GM23338 (cell line): ENCODE results near the gene MERTK. TPM values are rescaled to one million over a fixed set of nuclear protein-coding genes. Genes with fewer than 3 reads are reported as not detected.

Experiments
- ATAC-seq: fragments of 200-7000 bp; cut with Tn5 transposase; 3 replicates; pipeline ENCODE4 v1.9.1; 2020
- DNase-seq: peaks from one replicate; pipeline ENCODE4 v3.0.0-alpha.2; 2015; ENCODE audit warnings: low spot score
- H2AFZ ChIP-seq: fragments of 200-600 bp; sonication (generic); 2 replicates; pipeline ENCODE4 v1.8.0; 2016; ENCODE audit warnings: antibody characterized with exemption, mild to moderate bottlenecking, moderate library complexity
- H3F3A ChIP-seq: fragments of 200-600 bp; sonication (generic); replicated peaks from 2 replicates; pipeline ENCODE4 v1.8.0; 2017; ENCODE audit warnings: antibody characterized with exemption, mixed run types, low read depth
- H3K27ac ChIP-seq: fragments of 200-600 bp; sonication (generic); 2 replicates; pipeline ENCODE4 v1.6.1; 2016; ENCODE audit warnings: low read depth
- H3K27me3 ChIP-seq: fragments of 200-600 bp; sonication (generic); 2 replicates; pipeline ENCODE4 v1.8.0; 2016; ENCODE audit warnings: mild to moderate bottlenecking, mixed run types, moderate library complexity; ENCODE audit not compliant: insufficient read depth
- H3K36me3 ChIP-seq: fragments of 200-600 bp; sonication (generic); 2 replicates; pipeline ENCODE4 v1.8.0; 2016; ENCODE audit warnings: mild to moderate bottlenecking; ENCODE audit not compliant: insufficient read depth
- H3K4me1 ChIP-seq: fragments of 200-600 bp; sonication (generic); 2 replicates; pipeline ENCODE4 v1.8.0; 2016; ENCODE audit warnings: mild to moderate bottlenecking, moderate library complexity; ENCODE audit not compliant: insufficient read depth
- H3K4me2 ChIP-seq: fragments of 200-600 bp; sonication (generic); 2 replicates; pipeline ENCODE4 v1.7.1; 2017; ENCODE audit warnings: mixed run types
- H3K4me3 ChIP-seq: fragments of 200-600 bp; sonication (generic); 2 replicates; pipeline ENCODE4 v1.6.1; 2016; ENCODE audit warnings: mixed run types
- H3K79me2 ChIP-seq: fragments of 200-600 bp; sonication (generic); replicated peaks from 2 replicates; pipeline ENCODE4 v1.8.0; 2017; ENCODE audit warnings: mild to moderate bottlenecking; ENCODE audit not compliant: insufficient read depth
- H3K9me2 ChIP-seq: fragments of 200-600 bp; sonication (generic); 2 replicates; pipeline ENCODE4 v1.8.0; 2017; ENCODE audit not compliant: insufficient read depth
- H4K20me1 ChIP-seq: fragments of 200-600 bp; sonication (generic); replicated peaks from 2 replicates; pipeline ENCODE4 v1.8.0; 2017; ENCODE audit warnings: mild to moderate bottlenecking; ENCODE audit not compliant: insufficient read depth
- H3K27ac Mint-ChIP-seq: 2 replicates; pipeline ENCODE4 v1.8.0; 2020; ENCODE audit warnings: inconsistent platforms, mild to moderate bottlenecking, moderate library complexity, mixed read lengths
- H3K27me3 Mint-ChIP-seq: 3 replicates; pipeline ENCODE4 v1.8.0; 2022; ENCODE audit warnings: low read depth, mild to moderate bottlenecking, moderate library complexity, mixed read lengths, inconsistent platforms; ENCODE audit not compliant: insufficient read depth, poor library complexity
- H3K36me3 Mint-ChIP-seq: 3 replicates; pipeline ENCODE4 v1.8.0; 2021; ENCODE audit warnings: low read depth, mild to moderate bottlenecking, inconsistent platforms, moderate library complexity, mixed read lengths
- H3K4me1 Mint-ChIP-seq: 3 replicates; pipeline ENCODE4 v1.8.0; 2020; ENCODE audit warnings: mild to moderate bottlenecking, inconsistent platforms, mixed read lengths
- H3K4me3 Mint-ChIP-seq: 3 replicates; pipeline ENCODE4 v1.8.0; 2021; ENCODE audit warnings: moderate library complexity, mild to moderate bottlenecking, inconsistent platforms, mixed read lengths
- H3K9me3 Mint-ChIP-seq: 3 replicates; pipeline ENCODE4 v1.8.0; 2020; ENCODE audit warnings: moderate library complexity, mild to moderate bottlenecking, inconsistent platforms, mixed read lengths
- CREB1 ChIP-seq: fragments of 250-450 bp; sonication (Bioruptor Pico); IDR thresholded peaks from 2 replicates; pipeline ENCODE4 v1.5.0; 2020; ENCODE audit warnings: low read depth, mild to moderate bottlenecking, moderate library complexity
- EZH2 ChIP-seq: fragments of 200-600 bp; sonication (generic); IDR thresholded peaks from one replicate; pipeline ENCODE4 v1.8.0; 2017; ENCODE audit warnings: antibody characterized with exemption, mild to moderate bottlenecking, low read depth; ENCODE audit not compliant: unreplicated experiment
- EZH2phosphoT487 ChIP-seq: fragments of 200-600 bp; sonication (generic); IDR thresholded peaks from one replicate; pipeline ENCODE4 v1.8.1; 2018; ENCODE audit warnings: antibody characterized with exemption; ENCODE audit not compliant: unreplicated experiment
- JUNB ChIP-seq: IDR thresholded peaks from one replicate; pipeline ENCODE4 v1.6.1; 2016; ENCODE audit warnings: antibody characterized with exemption; ENCODE audit not compliant: unreplicated experiment
- NANOG ChIP-seq: IDR thresholded peaks from 2 replicates; pipeline ENCODE4 v1.6.1; 2016; ENCODE audit warnings: antibody characterized with exemption, borderline replicate concordance
- POLR2AphosphoS5 ChIP-seq: IDR thresholded peaks from 2 replicates; pipeline ENCODE4 v1.6.1; 2016; ENCODE audit warnings: antibody characterized with exemption, low read depth
- STAT1 ChIP-seq: IDR thresholded peaks from one replicate; pipeline ENCODE4 v1.6.1; 2016; ENCODE audit warnings: antibody characterized with exemption; ENCODE audit not compliant: unreplicated experiment
- ZNF114 ChIP-seq: fragments of 250-450 bp; sonication (Bioruptor Pico); IDR thresholded peaks from 2 replicates; pipeline ENCODE4 v1.5.0; 2020; ENCODE audit warnings: mild to moderate bottlenecking, moderate library complexity
- ZNF331 ChIP-seq: fragments of 250-450 bp; sonication (Bioruptor Pico); IDR thresholded peaks from 2 replicates; pipeline ENCODE4 v1.5.0; 2020; ENCODE audit warnings: low read depth, mild to moderate bottlenecking, moderate library complexity
- polyA plus RNA-seq: library from polyadenylated mRNA; unstranded; fragments of >200 nt; fragmentation: Nextera tagmentation; extraction: Ambion mirVana; gene quantifications from 2 replicates; pipeline ENCODE4 v1.2.1, GENCODE V29; 2016
- total RNA-seq: library from RNA; depleted of rRNA; stranded (reverse); fragments of >200 nt; shearing (Covaris generic); gene quantifications from 2 replicates; pipeline ENCODE4 v1.2.3, GENCODE V29; 2014
- TF ChIP-seq, protein P1 (sequence below), 2 experiments: fragments of 200-600 bp in 1 of 2; sonication (generic) in 1 of 2; conservative IDR thresholded peaks; 2 replicates each; pipeline versions ENCODE4 v1.5.1 to v1.6.1; 2016 to 2017; ENCODE audit warnings: antibody characterized with exemption in 2 of 2, low read depth in 2 of 2, mild to moderate bottlenecking in 2 of 2, moderate library complexity in 1 of 2
- TF ChIP-seq, protein P2 (sequence below): IDR thresholded peaks from one replicate; pipeline ENCODE4 v1.6.1; 2018; ENCODE audit warnings: antibody characterized with exemption; ENCODE audit not compliant: unreplicated experiment
- TF ChIP-seq, protein P3 (sequence below): IDR thresholded peaks from 2 replicates; pipeline ENCODE4 v1.6.1; 2016; ENCODE audit warnings: antibody characterized with exemption
- TF ChIP-seq, protein P4 (sequence below): fragments of 250-450 bp; sonication (Bioruptor Pico); IDR thresholded peaks from 2 replicates; pipeline ENCODE4 v1.5.0; 2020; ENCODE audit warnings: mild to moderate bottlenecking, moderate library complexity

MERTK gene
- total and polyA plus RNA-seq, 2 experiments from 2014 or later: 3.0 to 9.0 TPM

DNA sequence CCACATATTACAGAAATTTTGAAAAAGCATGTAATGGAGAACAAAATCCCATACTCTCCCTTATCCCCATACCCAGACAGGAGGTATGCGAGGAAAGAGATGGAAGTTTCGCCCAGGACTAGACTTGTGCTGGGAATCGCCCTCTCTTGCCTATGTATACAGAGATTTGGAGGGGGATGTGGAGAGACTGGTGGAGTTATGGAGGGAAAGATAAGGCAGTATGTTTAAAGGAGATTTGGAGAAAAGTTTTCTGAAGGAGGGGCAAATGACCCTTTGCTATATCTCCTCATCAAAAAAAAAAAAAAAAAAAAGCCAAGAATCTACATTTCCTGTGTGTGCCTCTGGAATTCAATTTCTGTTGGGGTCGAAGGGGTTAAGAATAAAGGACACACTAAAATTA, 75.3 kb downstream of the MERTK start:
- H3K36me3 Mint-ChIP-seq: peaks cover 19% of the 10 kb centered on the region
- ATAC-seq: no peak
- no peaks in the 10 kb centered on the region for H3K36me3 ChIP-seq
- peaks cover 11% of the 10 kb centered on the region; the same call in 1 of the 3 replicates for H3K9me3 Mint-ChIP-seq
- H3K27ac Mint-ChIP-seq: no peak overlapping the region
- H4K20me1 ChIP-seq: no peaks in the 10 kb centered on the region
- H3K9me2 ChIP-seq: no peaks in the 10 kb centered on the region
- no peaks in the 10 kb centered on the region for H3K4me1 Mint-ChIP-seq
- no peaks in the 10 kb centered on the region for H3K79me2 ChIP-seq
- H3K27ac ChIP-seq: no peak overlapping the region
- no peak for DNase-seq
- H3K4me3 Mint-ChIP-seq: no peak overlapping the region
- no peaks in the 10 kb centered on the region for H3K27me3 ChIP-seq
- no peak overlapping the region for H3K4me2 ChIP-seq
- H3K4me1 ChIP-seq: no peaks in the 10 kb centered on the region
- TF ChIP-seq POLR2AphosphoS5 (no peak), ZNF114 (no peak), EZH2phosphoT487 (no peak), STAT1 (no peak), JUNB (no peak), CREB1 (CRISPR knock-in tag) (no peak), EZH2 (no peak), ZNF331 (CRISPR knock-in tag) (no peak), NANOG (no peak)
- TF ChIP-seq, protein P1, sequence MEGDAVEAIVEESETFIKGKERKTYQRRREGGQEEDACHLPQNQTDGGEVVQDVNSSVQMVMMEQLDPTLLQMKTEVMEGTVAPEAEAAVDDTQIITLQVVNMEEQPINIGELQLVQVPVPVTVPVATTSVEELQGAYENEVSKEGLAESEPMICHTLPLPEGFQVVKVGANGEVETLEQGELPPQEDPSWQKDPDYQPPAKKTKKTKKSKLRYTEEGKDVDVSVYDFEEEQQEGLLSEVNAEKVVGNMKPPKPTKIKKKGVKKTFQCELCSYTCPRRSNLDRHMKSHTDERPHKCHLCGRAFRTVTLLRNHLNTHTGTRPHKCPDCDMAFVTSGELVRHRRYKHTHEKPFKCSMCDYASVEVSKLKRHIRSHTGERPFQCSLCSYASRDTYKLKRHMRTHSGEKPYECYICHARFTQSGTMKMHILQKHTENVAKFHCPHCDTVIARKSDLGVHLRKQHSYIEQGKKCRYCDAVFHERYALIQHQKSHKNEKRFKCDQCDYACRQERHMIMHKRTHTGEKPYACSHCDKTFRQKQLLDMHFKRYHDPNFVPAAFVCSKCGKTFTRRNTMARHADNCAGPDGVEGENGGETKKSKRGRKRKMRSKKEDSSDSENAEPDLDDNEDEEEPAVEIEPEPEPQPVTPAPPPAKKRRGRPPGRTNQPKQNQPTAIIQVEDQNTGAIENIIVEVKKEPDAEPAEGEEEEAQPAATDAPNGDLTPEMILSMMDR (conservative IDR thresholded peaks at IDR 0.05; ENCODE audit: low read depth in 2 of 2): no peak
- TF ChIP-seq, protein P2, sequence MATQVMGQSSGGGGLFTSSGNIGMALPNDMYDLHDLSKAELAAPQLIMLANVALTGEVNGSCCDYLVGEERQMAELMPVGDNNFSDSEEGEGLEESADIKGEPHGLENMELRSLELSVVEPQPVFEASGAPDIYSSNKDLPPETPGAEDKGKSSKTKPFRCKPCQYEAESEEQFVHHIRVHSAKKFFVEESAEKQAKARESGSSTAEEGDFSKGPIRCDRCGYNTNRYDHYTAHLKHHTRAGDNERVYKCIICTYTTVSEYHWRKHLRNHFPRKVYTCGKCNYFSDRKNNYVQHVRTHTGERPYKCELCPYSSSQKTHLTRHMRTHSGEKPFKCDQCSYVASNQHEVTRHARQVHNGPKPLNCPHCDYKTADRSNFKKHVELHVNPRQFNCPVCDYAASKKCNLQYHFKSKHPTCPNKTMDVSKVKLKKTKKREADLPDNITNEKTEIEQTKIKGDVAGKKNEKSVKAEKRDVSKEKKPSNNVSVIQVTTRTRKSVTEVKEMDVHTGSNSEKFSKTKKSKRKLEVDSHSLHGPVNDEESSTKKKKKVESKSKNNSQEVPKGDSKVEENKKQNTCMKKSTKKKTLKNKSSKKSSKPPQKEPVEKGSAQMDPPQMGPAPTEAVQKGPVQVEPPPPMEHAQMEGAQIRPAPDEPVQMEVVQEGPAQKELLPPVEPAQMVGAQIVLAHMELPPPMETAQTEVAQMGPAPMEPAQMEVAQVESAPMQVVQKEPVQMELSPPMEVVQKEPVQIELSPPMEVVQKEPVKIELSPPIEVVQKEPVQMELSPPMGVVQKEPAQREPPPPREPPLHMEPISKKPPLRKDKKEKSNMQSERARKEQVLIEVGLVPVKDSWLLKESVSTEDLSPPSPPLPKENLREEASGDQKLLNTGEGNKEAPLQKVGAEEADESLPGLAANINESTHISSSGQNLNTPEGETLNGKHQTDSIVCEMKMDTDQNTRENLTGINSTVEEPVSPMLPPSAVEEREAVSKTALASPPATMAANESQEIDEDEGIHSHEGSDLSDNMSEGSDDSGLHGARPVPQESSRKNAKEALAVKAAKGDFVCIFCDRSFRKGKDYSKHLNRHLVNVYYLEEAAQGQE: no peak
- TF ChIP-seq, protein P3, sequence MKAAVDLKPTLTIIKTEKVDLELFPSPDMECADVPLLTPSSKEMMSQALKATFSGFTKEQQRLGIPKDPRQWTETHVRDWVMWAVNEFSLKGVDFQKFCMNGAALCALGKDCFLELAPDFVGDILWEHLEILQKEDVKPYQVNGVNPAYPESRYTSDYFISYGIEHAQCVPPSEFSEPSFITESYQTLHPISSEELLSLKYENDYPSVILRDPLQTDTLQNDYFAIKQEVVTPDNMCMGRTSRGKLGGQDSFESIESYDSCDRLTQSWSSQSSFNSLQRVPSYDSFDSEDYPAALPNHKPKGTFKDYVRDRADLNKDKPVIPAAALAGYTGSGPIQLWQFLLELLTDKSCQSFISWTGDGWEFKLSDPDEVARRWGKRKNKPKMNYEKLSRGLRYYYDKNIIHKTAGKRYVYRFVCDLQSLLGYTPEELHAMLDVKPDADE: no peak
- TF ChIP-seq, protein P4, sequence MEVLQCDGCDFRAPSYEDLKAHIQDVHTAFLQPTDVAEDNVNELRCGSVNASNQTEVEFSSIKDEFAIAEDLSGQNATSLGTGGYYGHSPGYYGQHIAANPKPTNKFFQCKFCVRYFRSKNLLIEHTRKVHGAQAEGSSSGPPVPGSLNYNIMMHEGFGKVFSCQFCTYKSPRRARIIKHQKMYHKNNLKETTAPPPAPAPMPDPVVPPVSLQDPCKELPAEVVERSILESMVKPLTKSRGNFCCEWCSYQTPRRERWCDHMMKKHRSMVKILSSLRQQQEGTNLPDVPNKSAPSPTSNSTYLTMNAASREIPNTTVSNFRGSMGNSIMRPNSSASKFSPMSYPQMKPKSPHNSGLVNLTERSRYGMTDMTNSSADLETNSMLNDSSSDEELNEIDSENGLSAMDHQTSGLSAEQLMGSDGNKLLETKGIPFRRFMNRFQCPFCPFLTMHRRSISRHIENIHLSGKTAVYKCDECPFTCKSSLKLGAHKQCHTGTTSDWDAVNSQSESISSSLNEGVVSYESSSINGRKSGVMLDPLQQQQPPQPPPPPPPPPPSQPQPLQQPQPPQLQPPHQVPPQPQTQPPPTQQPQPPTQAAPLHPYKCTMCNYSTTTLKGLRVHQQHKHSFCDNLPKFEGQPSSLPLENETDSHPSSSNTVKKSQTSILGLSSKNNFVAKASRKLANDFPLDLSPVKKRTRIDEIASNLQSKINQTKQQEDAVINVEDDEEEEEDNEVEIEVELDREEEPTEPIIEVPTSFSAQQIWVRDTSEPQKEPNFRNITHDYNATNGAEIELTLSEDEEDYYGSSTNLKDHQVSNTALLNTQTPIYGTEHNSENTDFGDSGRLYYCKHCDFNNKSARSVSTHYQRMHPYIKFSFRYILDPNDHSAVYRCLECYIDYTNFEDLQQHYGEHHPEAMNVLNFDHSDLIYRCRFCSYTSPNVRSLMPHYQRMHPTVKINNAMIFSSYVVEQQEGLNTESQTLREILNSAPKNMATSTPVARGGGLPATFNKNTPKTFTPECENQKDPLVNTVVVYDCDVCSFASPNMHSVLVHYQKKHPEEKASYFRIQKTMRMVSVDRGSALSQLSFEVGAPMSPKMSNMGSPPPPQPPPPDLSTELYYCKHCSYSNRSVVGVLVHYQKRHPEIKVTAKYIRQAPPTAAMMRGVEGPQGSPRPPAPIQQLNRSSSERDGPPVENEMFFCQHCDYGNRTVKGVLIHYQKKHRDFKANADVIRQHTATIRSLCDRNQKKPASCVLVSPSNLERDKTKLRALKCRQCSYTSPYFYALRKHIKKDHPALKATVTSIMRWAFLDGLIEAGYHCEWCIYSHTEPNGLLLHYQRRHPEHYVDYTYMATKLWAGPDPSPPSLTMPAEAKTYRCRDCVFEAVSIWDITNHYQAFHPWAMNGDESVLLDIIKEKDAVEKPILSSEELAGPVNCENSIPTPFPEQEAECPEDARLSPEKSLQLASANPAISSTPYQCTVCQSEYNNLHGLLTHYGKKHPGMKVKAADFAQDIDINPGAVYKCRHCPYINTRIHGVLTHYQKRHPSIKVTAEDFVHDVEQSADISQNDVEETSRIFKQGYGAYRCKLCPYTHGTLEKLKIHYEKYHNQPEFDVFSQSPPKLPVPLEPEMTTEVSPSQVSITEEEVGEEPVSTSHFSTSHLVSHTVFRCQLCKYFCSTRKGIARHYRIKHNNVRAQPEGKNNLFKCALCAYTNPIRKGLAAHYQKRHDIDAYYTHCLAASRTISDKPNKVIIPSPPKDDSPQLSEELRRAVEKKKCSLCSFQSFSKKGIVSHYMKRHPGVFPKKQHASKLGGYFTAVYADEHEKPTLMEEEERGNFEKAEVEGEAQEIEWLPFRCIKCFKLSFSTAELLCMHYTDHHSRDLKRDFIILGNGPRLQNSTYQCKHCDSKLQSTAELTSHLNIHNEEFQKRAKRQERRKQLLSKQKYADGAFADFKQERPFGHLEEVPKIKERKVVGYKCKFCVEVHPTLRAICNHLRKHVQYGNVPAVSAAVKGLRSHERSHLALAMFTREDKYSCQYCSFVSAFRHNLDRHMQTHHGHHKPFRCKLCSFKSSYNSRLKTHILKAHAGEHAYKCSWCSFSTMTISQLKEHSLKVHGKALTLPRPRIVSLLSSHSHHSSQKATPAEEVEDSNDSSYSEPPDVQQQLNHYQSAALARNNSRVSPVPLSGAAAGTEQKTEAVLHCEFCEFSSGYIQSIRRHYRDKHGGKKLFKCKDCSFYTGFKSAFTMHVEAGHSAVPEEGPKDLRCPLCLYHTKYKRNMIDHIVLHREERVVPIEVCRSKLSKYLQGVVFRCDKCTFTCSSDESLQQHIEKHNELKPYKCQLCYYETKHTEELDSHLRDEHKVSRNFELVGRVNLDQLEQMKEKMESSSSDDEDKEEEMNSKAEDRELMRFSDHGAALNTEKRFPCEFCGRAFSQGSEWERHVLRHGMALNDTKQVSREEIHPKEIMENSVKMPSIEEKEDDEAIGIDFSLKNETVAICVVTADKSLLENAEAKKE: no peak
- peaks cover 2% of the 10 kb centered on the region for H3K27me3 Mint-ChIP-seq
- no peak overlapping the region for H3K4me3 ChIP-seq
- H3F3A ChIP-seq: 0 out of 2 replicates have a peak, but pooled peaks cover 3% of the 10 kb centered on the region
- H2AFZ ChIP-seq: no peak overlapping the region
